Nephron progenitor cell (in vitro differentiated cells): ENCODE data around the gene EXOC3L2.

ENCODE experiments used
- DNase-seq: peaks from one replicate; pipeline ENCODE4 v3.0.0; 2021
- H3K27ac Mint-ChIP-seq: 2 replicates; pipeline ENCODE4 v1.8.0; 2021; ENCODE audit warnings: mild to moderate bottlenecking, moderate library complexity, mixed read lengths
- H3K27me3 Mint-ChIP-seq: 2 replicates; pipeline ENCODE4 v1.8.0; 2021; ENCODE audit warnings: mild to moderate bottlenecking, low read depth, mixed read lengths; ENCODE audit not compliant: poor library complexity
- H3K36me3 Mint-ChIP-seq: 2 replicates; pipeline ENCODE4 v1.8.0; 2021; ENCODE audit warnings: low read depth, mixed read lengths
- H3K4me1 Mint-ChIP-seq: 2 replicates; pipeline ENCODE4 v1.8.0; 2021; ENCODE audit warnings: mixed read lengths
- H3K4me3 Mint-ChIP-seq: 2 replicates; pipeline ENCODE4 v1.8.0; 2021; ENCODE audit warnings: mild to moderate bottlenecking, moderate library complexity, mixed read lengths
- H3K9me3 Mint-ChIP-seq: 2 replicates; pipeline ENCODE4 v1.8.0; 2021; ENCODE audit warnings: mild to moderate bottlenecking, moderate library complexity, mixed read lengths
- CTCF ChIP-seq: fragments of 200-600 bp; sonication (generic); IDR thresholded peaks from 2 replicates; pipeline ENCODE4 v1.5.0; 2021; ENCODE audit warnings: antibody characterized with exemption

Gene EXOC3L2

GRCh38 chr19:45180936-45181335, 64.3 kb downstream of the EXOC3L2 start:
- no peaks in the 10 kb centered on the region for H3K9me3 Mint-ChIP-seq
- peaks cover 8% of the 10 kb centered on the region for H3K36me3 Mint-ChIP-seq
- H3K4me1 Mint-ChIP-seq, result peaks cover 26% of the 10 kb centered on the region
- TF ChIP-seq CTCF, result no peak
- H3K27ac Mint-ChIP-seq, result no peak overlapping the region
- peaks cover 25% of the 10 kb centered on the region for H3K27me3 Mint-ChIP-seq
- DNase-seq, result no peak
- peak overlapping the region; percentile 83 for H3K4me3 Mint-ChIP-seq

- Mint-ChIP-seq H3K4me3 (peak overlapping the region; percentile 83), H3K27me3 (peaks cover 18% of the 10 kb centered on the region), H3K4me1 (peaks cover 35% of the 10 kb centered on the region), H3K9me3 (no peaks in the 10 kb centered on the region), H3K27ac (no peak overlapping the region), H3K36me3 (peaks cover 8% of the 10 kb centered on the region)
- no peak for DNase-seq
- TF ChIP-seq CTCF, result no peak
Measured at GRCh38 chr19:45179892-45180370, 65.3 kb downstream of the EXOC3L2 start.

- DNase-seq, result peak; percentile 61
- Mint-ChIP-seq H3K9me3 (no peaks in the 10 kb centered on the region), H3K27ac (no peak overlapping the region), H3K36me3 (peaks cover 8% of the 10 kb centered on the region), H3K4me3 (peak overlapping the region; percentile 94), H3K27me3 (peaks cover 18% of the 10 kb centered on the region), H3K4me1 (peaks cover 36% of the 10 kb centered on the region)
- TF ChIP-seq CTCF, result no peak
Measured at GRCh38 chr19:45179072-45179891, 65.9 kb downstream of the EXOC3L2 start.

GRCh38 chr19:45178262-45179071, 66.7 kb downstream of the EXOC3L2 start, which contains the start of gene BLOC1S3:
BLOC1S3 (plus strand) TSS chr19:45178784; CDS start chr19:45179297, 513 bp downstream.
- no peaks in the 10 kb centered on the region for H3K9me3 Mint-ChIP-seq
- peak within 1 kb of the TSS; percentile 94 for H3K4me3 Mint-ChIP-seq
- peak within 1 kb of the TSS; percentile 97 for H3K27ac Mint-ChIP-seq
- peaks cover 44% of the 10 kb centered on the region for H3K4me1 Mint-ChIP-seq
- peak; percentile 38 for TF ChIP-seq CTCF
- peak; percentile 100 for DNase-seq
- H3K27me3 Mint-ChIP-seq, result peaks cover 18% of the 10 kb centered on the region
- peaks cover 8% of the 10 kb centered on the region for H3K36me3 Mint-ChIP-seq

- no peak for TF ChIP-seq CTCF
- no peaks in the 10 kb centered on the region for H3K9me3 Mint-ChIP-seq
- peaks cover 18% of the 10 kb centered on the region for H3K27me3 Mint-ChIP-seq
- peak within 1 kb of the TSS; percentile 94 for H3K4me3 Mint-ChIP-seq
- H3K4me1 Mint-ChIP-seq, result peaks cover 47% of the 10 kb centered on the region
- H3K36me3 Mint-ChIP-seq, result peaks cover 8% of the 10 kb centered on the region
- H3K27ac Mint-ChIP-seq, result peak within 1 kb of the TSS; percentile 97
- no peak for DNase-seq
Measured at GRCh38 chr19:45177817-45178261, 67.4 kb downstream of the EXOC3L2 start, which contains the start of gene TRAPPC6A. TRAPPC6A (minus strand) TSS chr19:45178237; CDS start chr19:45178218, 19 bp downstream.
